ENCODE measurements around the gene KRT74.

Gene KRT74

DNA sequence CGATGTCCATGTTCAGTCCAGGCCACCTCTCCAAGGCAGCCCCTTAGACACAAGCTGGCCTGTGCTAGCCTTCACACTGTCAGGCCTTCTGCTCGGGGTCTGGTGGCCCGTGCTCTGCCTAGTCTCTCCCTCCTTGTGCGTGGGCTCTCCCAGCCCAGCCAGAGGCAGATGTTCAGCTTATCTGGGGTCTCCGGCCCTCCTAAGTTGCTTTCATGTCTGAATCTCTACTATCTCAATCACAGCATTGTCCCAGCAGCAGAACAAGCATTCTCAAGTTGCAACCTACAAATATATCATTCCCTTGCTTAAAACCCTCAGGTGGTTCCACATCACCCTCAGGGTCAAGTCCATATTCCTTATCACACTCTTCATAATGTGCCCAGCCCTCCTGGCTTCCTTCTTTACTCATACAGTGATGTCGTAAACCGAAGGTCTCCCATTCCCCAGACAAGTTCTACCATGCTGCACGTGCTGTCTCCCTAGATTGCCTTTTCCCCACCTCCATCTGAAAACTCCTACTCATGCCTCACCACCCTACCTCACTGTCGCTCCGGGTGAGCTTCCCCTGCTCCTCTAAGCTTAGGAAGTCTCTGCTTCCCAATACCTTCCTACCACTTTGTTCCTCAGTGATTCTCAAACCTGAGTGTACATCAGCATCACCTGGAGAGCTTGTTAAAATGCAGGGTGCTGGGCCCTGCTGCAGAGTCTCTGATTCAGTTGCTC lies 43.2 kb upstream of the KRT74 start:
- TF ChIP-seq CTCF (IDR thresholded peaks at IDR 0.05; ENCODE audit: poor library complexity, severe bottlenecking): no peak
- no peaks in the 10 kb centered on the region for H3K27me3 ChIP-seq (ENCODE audit: insufficient read depth, poor library complexity, severe bottlenecking)
- H3K9me3 ChIP-seq (ENCODE audit: severe bottlenecking): no peaks in the 10 kb centered on the region
- DNase-seq (ENCODE audit: low spot score) (no peak), ATAC-seq (ENCODE audit: low read depth) (no peak)
- no peaks in the 10 kb centered on the region for H3K4me1 ChIP-seq (ENCODE audit: insufficient read depth, poor library complexity, severe bottlenecking)
- H3K27ac ChIP-seq (ENCODE audit: poor library complexity, severe bottlenecking): no peak overlapping the region
- no peaks in the 10 kb centered on the region for H3K36me3 ChIP-seq (ENCODE audit: low read depth)
- H3K4me3 ChIP-seq (ENCODE audit: severe bottlenecking): no peak overlapping the region

- Histone ChIP-seq H3K4me1 (ENCODE audit: insufficient read depth, poor library complexity, severe bottlenecking) (no peaks in the 10 kb centered on the region), H3K9me3 (ENCODE audit: severe bottlenecking) (no peaks in the 10 kb centered on the region), H3K27ac (ENCODE audit: poor library complexity, severe bottlenecking) (no peak overlapping the region), H3K27me3 (ENCODE audit: insufficient read depth, poor library complexity, severe bottlenecking) (no peaks in the 10 kb centered on the region), H3K4me3 (ENCODE audit: severe bottlenecking) (no peak overlapping the region), H3K36me3 (ENCODE audit: low read depth) (no peaks in the 10 kb centered on the region)
- TF ChIP-seq CTCF (IDR thresholded peaks at IDR 0.05; ENCODE audit: poor library complexity, severe bottlenecking): no peak
- ATAC-seq (ENCODE audit: low read depth) (no peak), DNase-seq (ENCODE audit: low spot score) (no peak)
Observed at GRCh38 chr12:52615912-52616311, 42.3 kb upstream of the KRT74 start.

DNA sequence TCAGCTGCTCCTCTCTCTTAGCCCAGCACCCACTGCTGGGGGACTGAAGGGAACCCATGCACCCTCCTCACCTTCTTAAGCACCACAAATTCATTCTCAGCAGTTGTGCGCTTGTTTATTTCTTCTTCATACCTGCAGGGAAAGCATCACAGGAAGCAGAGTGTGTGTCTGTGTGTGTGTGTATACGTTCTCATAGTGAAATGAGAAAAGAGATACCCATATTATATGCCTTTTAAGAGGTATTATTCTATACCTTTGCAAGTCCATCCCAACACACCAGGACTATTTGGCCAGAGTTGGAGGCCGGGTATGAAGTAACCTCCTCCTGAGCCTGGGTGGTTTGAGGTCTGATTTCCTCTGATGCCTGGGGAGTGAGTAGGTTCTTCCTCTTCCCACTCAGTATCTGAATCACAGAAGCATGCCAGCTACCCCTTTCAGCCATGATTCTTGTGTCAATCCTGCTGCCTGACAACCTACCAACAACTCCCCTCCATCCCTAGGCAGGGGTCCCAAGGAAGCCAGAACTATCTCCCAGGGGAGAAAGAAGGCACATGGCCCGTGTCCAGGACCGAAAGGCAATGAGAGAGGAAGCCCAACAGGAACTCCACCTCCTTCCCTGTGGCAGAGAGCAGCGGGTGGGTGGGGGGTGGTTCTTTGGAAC lies 41.7 kb upstream of the KRT74 start:
- no peak for DNase-seq (ENCODE audit: low spot score)
- Histone ChIP-seq H3K4me1 (ENCODE audit: insufficient read depth, poor library complexity, severe bottlenecking) (no peaks in the 10 kb centered on the region), H3K27me3 (ENCODE audit: insufficient read depth, poor library complexity, severe bottlenecking) (no peaks in the 10 kb centered on the region), H3K4me3 (ENCODE audit: severe bottlenecking) (no peak overlapping the region), H3K36me3 (ENCODE audit: low read depth) (no peaks in the 10 kb centered on the region), H3K27ac (ENCODE audit: poor library complexity, severe bottlenecking) (no peak overlapping the region), H3K9me3 (ENCODE audit: severe bottlenecking) (no peaks in the 10 kb centered on the region)
- no peak for ATAC-seq (ENCODE audit: low read depth)
- TF ChIP-seq CTCF (IDR thresholded peaks at IDR 0.05; ENCODE audit: poor library complexity, severe bottlenecking): no peak

DNA sequence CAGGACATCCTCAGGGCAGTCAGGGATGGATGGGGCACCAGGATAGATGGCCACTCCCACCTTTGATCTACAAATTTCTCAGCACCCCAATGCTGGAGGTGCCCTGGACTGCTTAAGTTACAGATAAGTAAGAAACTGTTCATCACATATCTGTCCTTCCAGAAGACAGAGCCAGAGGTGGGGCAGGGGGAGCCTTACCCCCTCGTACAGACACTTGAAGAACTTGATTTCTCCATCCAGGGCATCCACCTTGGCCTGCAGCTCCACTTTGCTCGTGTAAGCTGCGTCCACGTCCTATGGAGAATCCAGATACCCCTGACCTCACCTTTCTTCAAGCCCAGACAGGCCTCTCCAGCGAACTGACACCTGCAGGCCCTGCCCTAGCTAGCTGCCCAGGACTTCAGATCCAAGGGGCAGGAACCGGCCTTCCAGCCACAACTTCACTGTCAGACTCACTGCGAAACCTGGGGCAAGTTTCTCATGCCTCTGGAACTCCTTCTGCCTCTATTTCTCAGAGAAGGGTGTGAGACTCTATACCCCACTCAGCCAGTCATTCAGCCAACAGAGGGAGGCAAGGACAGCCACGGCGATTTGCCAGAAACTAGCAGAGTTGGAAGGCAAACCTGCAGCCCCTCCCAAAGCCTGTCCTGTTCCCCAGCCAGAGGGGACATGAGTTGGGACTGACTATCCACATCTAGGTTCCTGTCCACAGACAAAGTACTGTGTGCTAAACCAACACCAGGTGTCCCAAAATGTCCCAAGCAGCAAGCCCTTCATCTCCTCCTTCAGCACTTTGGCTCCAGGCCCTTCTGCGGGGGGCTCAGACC lies 41.0 kb upstream of the KRT74 start:
- no peak for DNase-seq (ENCODE audit: low spot score)
- no peaks in the 10 kb centered on the region for H3K36me3 ChIP-seq (ENCODE audit: low read depth)
- no peaks in the 10 kb centered on the region for H3K9me3 ChIP-seq (ENCODE audit: severe bottlenecking)
- H3K27me3 ChIP-seq (ENCODE audit: insufficient read depth, poor library complexity, severe bottlenecking): no peaks in the 10 kb centered on the region
- no peak for TF ChIP-seq CTCF (IDR thresholded peaks at IDR 0.05; ENCODE audit: poor library complexity, severe bottlenecking)
- H3K27ac ChIP-seq (ENCODE audit: poor library complexity, severe bottlenecking): no peak overlapping the region
- no peaks in the 10 kb centered on the region for H3K4me1 ChIP-seq (ENCODE audit: insufficient read depth, poor library complexity, severe bottlenecking)
- H3K4me3 ChIP-seq (ENCODE audit: severe bottlenecking): no peak overlapping the region
- ATAC-seq (ENCODE audit: low read depth): no peak

Measured in RWPE2 (cell line).